OCI-LY3 (cell line): Measurements from ENCODE around the gene FCHSD2.

Experiments
- H2AFZ ChIP-seq: fragments of 200-600, 300-600 bp; shearing (Covaris generic); 2 replicates; pipeline ENCODE4 v1.6.0; 2014; ENCODE audit warnings: antibody characterized with exemption, low read depth, low read length
- H3K27ac ChIP-seq: fragments of 200-600, 300-600 bp; sonication (generic); 2 replicates; pipeline ENCODE4 v1.5.1; 2014; ENCODE audit warnings: mild to moderate bottlenecking, low read length, moderate library complexity, mixed read lengths
- H3K27me3 ChIP-seq: fragments of 200-600, 300-600 bp; sonication (generic); 2 replicates; pipeline ENCODE4 v1.6.1; 2014; ENCODE audit warnings: low read depth, low read length, mixed read lengths
- H3K36me3 ChIP-seq: fragments of 200-600, 300-600 bp; sonication (generic); replicated peaks from 2 replicates; pipeline ENCODE3; 2014; ENCODE audit warnings: low read depth, low read length, mixed read lengths
- H3K4me1 ChIP-seq: fragments of 300-600, 200-600 bp; sonication (generic); 2 replicates; pipeline ENCODE4 v1.6.1; 2014; ENCODE audit warnings: low read length, mixed read lengths
- H3K4me2 ChIP-seq: fragments of 200-600, 300-600 bp; sonication (generic); 2 replicates; pipeline ENCODE4 v1.6.1; 2014; ENCODE audit warnings: low read length, mixed read lengths
- H3K4me3 ChIP-seq: fragments of 300-600, 200-600 bp; sonication (generic); 2 replicates; pipeline ENCODE4 v1.5.1; 2014; ENCODE audit warnings: antibody characterized with exemption, mild to moderate bottlenecking, low read length, moderate library complexity
- H3K79me2 ChIP-seq: fragments of 300-600, 200-600 bp; shearing (Covaris generic); 2 replicates; pipeline ENCODE4 v1.6.1; 2014; ENCODE audit warnings: mild to moderate bottlenecking, low read length, mixed read lengths
- H3K9ac ChIP-seq: fragments of 300-600, 200-600 bp; shearing (Covaris generic); 2 replicates; pipeline ENCODE4 v1.6.0; 2014; ENCODE audit warnings: mild to moderate bottlenecking, low read length, moderate library complexity
- H3K9me3 ChIP-seq: fragments of 200-600, 300-600 bp; shearing (Covaris generic); 2 replicates; pipeline ENCODE4 v1.6.1; 2014; ENCODE audit warnings: low read length, mixed read lengths; ENCODE audit not compliant: insufficient read depth
- H4K20me1 ChIP-seq: fragments of 200-600, 300-600 bp; sonication (generic); 2 replicates; pipeline ENCODE4 v1.6.1; 2016; ENCODE audit warnings: low read length, mixed read lengths; ENCODE audit not compliant: insufficient read depth
- EZH2phosphoT487 ChIP-seq: fragments of 200-600 bp; shearing (Covaris generic); IDR thresholded peaks from 2 replicates; pipeline ENCODE4 v1.6.1; 2018; ENCODE audit warnings: antibody characterized with exemption, mixed run types, low read depth
- TF ChIP-seq, protein P1 (sequence below): fragments of 200-600, 300-600 bp; sonication (generic); IDR thresholded peaks from 2 replicates; pipeline ENCODE4 v1.5.1; 2014; ENCODE audit warnings: antibody characterized with exemption, low read length, low read depth

The FCHSD2 gene

DNA sequence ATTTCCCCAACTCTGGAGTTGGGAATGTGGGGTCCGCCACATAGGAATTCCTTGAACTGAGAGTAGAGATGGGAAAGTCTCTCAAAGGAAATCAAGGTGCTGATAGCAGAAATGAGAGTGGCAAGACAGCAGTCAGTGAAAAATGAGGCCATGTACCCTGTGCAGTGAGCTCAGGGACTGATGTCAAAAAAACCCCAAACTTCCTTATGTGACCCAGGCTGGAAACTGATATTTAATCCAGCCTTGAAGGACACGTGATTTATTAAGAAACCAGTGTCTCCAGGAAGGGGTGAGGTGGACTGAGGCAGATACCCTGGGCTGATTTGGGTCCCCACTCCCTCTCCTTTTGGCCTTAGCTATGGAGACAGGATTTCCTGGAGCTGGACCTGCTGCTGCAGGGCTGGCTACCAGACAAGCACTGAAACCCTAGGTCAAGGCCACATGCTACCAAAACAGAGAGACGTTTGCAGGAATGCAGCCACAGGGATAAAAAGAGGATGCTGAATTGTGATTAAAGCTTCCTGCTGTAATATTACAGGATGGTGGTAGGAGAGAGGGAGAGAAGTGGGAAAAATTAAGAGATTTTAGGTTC, 25.3 kb upstream of the FCHSD2 start:
- Histone ChIP-seq H3K4me1 (peaks cover 62% of the 10 kb centered on the region), H3K36me3 (peaks cover 17% of the 10 kb centered on the region), H3K27me3 (no peaks in the 10 kb centered on the region), H3K79me2 (peaks cover 18% of the 10 kb centered on the region), H4K20me1 (no peaks in the 10 kb centered on the region), H3K4me3 (no peak overlapping the region), H3K27ac (peak overlapping the region; percentile 34), H3K4me2 (peak overlapping the region; percentile 29; the same call in 1 of the 2 replicates), H3K9me3 (no peaks in the 10 kb centered on the region), H2AFZ (no peak overlapping the region), H3K9ac (peak overlapping the region; percentile 24; the same call in 1 of the 2 replicates)
- TF ChIP-seq, protein P1, sequence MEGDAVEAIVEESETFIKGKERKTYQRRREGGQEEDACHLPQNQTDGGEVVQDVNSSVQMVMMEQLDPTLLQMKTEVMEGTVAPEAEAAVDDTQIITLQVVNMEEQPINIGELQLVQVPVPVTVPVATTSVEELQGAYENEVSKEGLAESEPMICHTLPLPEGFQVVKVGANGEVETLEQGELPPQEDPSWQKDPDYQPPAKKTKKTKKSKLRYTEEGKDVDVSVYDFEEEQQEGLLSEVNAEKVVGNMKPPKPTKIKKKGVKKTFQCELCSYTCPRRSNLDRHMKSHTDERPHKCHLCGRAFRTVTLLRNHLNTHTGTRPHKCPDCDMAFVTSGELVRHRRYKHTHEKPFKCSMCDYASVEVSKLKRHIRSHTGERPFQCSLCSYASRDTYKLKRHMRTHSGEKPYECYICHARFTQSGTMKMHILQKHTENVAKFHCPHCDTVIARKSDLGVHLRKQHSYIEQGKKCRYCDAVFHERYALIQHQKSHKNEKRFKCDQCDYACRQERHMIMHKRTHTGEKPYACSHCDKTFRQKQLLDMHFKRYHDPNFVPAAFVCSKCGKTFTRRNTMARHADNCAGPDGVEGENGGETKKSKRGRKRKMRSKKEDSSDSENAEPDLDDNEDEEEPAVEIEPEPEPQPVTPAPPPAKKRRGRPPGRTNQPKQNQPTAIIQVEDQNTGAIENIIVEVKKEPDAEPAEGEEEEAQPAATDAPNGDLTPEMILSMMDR, result no peak
- TF ChIP-seq EZH2phosphoT487, result no peak

DNA sequence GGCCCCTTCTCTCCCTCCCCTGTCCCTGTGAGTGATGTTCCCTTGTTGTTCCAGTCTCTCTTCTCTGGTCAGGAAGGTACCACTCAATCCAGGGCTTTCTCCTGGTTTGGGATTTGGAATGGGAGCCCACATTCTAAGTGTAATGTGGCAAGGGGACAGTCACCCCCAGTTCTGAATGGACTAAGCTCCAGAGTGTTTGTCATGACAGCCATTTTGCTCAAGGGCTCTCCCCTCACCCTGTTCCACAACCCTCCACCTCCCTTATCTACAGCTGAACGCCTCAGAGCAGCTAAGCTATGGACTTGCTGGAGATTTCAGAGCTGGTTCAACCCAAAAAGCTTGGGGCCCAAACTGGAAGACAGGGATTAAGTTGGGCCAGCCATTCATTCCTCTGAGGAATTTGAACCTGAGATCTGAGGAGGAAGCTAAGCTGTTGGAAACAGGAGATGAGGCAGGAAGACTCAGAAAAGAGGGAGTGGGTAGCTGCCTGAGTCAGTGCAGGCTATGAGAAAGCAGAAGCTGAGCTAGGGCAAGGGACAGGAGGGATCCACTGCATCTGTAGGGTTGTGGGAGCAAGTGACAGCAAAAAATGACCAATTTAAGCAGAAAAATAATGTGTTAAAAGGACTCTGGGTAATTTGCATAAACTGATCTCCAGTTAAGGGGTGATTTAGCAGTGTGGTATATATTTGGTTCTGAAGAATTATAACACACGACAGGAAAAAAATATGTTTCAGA, 22.9 kb upstream of the FCHSD2 start:
- Histone ChIP-seq H4K20me1 (no peaks in the 10 kb centered on the region), H3K9me3 (no peaks in the 10 kb centered on the region), H3K36me3 (peaks cover 37% of the 10 kb centered on the region), H3K4me3 (no peak overlapping the region), H3K27me3 (no peaks in the 10 kb centered on the region), H2AFZ (no peak overlapping the region), H3K9ac (no peak overlapping the region), H3K27ac (no peak overlapping the region), H3K79me2 (peaks cover 28% of the 10 kb centered on the region), H3K4me2 (peak overlapping the region; percentile 5; the same call in 1 of the 2 replicates), H3K4me1 (peaks cover 52% of the 10 kb centered on the region)
- no peak for TF ChIP-seq EZH2phosphoT487
- TF ChIP-seq, protein P1, result no peak

DNA sequence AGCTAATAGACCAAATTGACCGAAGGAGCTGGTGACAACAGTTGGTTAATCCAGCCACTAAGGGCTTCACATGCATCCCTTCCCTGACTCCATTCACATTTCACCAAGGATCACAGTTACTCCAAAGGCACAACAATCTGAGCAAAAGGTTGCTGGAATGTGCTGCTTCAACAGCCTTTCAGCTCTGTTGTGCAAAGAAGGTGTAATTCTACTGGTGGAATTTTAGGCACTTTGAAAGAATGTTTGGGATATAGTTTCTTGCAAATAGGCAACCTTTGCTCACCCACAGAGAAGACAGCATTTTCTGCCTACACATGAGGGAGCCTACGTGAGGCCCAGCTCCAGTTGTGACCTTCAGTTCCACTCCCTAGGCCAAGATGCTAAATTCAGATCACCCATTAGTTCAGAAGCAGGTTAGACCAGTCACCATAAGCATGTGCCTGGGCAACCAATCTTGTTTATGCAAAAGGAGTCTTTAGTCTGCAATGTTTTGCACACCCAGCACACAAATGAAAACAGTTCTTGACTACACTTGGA, 21.6 kb upstream of the FCHSD2 start:
- no peaks in the 10 kb centered on the region for H4K20me1 ChIP-seq
- H3K4me3 ChIP-seq, result no peak overlapping the region
- no peak for TF ChIP-seq EZH2phosphoT487
- TF ChIP-seq, protein P1, result no peak
- peaks cover 49% of the 10 kb centered on the region for H3K36me3 ChIP-seq
- H3K79me2 ChIP-seq, result peaks cover 40% of the 10 kb centered on the region
- no peak overlapping the region for H3K27ac ChIP-seq
- H3K4me2 ChIP-seq, result no peak overlapping the region
- no peak overlapping the region for H3K9ac ChIP-seq
- no peaks in the 10 kb centered on the region for H3K27me3 ChIP-seq
- peaks cover 52% of the 10 kb centered on the region for H3K4me1 ChIP-seq
- no peaks in the 10 kb centered on the region for H3K9me3 ChIP-seq
- no peak overlapping the region for H2AFZ ChIP-seq

DNA sequence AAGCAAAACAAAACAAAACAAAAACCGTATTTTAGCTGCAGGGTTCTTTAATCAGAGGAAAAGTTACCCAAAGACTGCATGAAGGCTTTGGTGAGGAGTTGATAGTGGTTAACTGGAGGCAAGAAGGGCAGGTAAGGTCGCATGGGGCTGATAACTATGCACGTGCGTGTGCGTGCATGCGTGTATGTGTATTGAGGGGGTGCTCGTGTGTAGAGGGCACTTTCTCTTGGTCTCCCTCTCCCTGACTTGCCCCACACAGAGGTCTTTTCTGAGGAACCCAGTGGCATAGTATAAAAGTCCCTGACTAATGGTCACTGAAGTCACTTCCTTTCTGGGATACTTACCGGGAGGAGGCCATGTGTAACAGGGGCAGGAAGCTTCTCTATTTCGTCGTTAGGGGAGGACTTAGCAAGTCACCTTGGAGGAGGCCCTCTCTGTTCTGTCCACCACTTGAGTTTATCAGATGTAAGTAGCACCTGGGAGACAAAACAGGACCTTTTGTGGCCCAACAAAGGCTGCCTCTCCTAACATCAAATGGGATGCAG, 20.1 kb upstream of the FCHSD2 start:
- Histone ChIP-seq H3K36me3 (peaks cover 51% of the 10 kb centered on the region), H3K4me1 (peaks cover 59% of the 10 kb centered on the region), H3K4me2 (no peak overlapping the region), H3K79me2 (peaks cover 53% of the 10 kb centered on the region), H2AFZ (no peak overlapping the region), H3K4me3 (no peak overlapping the region), H3K9ac (no peak overlapping the region), H4K20me1 (no peaks in the 10 kb centered on the region), H3K9me3 (no peaks in the 10 kb centered on the region), H3K27ac (no peak overlapping the region), H3K27me3 (no peaks in the 10 kb centered on the region)
- no peak for TF ChIP-seq EZH2phosphoT487
- TF ChIP-seq, protein P1, result no peak
